SHP77 treated with DMSO at 0.1 percent for 48 hours (cell line): ENCODE data around the gene SNRPA1.
A peak's percentile ranks its signal among the peaks of the same experiment; 100 is the strongest.
"Not testable (repeated sequence)": the region's sequence is repeated elsewhere in the genome, so short reads cannot be mapped to it uniquely, and the experiment has no call there.

Source experiments
- DNase-seq: peaks from one replicate; lab custom pipeline; 2025; lab: John Stamatoyannopoulos, UW

SNRPA1 gene

DNA sequence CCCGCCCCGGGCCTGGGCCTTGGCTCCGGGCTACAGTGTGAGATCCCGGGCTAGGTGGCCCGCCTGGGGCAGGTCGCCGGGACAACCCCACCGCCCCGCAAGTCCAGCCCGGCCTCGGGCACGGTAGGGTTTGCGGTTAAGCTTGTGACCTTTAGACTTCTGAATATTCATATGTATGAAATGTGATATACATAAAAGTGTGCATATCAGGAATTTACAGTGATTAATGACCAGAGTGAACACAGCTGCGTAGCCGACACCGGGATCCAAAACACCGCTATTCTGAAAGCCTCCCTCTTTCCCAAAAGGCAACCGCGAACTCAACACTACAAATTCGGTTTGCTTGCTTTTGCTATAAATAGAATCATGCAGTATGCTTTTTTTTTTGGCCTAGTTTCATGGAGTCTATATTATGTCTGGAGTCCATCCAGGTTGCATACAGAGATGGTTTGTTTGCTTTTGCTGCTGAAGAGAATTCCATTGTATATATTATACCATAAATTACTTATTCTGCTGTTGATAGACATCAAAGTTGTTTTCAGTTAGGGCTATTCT, 636 bp upstream of the SNRPA1 start:
- DNase-seq, result no peak

DNA sequence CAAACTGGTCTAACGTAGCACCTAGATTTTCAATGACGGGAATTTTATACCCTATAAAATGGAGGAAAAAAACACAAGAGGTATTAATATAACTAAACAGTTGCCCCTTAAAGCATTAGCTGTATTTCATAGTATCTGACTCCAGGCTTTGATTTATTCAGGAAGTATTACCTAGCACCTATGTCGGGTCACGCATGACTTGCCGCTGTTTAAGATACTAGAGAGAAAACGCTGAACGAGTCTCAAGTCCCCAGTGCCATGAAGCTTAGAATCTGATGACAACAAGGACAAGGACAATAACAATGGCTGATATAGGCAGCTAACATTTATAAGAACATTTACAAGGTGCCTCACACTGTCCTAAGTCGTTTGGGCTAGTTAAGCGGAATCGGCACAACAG, 1.9 kb downstream of the SNRPA1 start:
- DNase-seq, result no peak

DNA sequence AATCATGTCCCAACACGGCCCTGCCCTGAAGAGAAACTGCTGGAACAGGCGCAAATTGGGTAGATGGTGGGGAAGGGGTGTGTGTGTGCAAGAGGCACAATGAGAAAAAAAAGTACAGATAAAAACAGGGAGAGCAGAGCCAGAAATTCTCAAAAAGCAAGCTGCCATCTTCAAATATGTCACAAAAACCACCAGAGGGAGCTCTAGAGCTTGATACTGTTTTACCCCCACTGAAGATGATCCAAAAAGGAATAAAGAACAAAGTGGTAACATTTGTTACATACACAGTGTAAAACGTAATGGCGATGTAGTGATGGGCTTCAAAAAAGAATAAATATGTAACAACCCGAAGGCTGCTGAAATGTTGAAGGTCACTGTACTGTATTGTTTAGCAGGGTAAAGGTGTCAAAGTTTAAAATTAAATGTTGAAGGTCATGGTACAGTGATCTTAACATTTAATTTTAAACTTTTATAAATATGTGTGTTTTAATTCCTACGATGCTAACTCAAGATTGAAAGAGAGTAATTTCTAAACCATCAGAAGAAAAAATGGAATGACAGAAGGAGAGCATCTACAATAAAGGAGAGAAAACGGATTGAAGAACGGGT, 6.0 kb downstream of the SNRPA1 start:
- peak; percentile 2 for DNase-seq

DNA sequence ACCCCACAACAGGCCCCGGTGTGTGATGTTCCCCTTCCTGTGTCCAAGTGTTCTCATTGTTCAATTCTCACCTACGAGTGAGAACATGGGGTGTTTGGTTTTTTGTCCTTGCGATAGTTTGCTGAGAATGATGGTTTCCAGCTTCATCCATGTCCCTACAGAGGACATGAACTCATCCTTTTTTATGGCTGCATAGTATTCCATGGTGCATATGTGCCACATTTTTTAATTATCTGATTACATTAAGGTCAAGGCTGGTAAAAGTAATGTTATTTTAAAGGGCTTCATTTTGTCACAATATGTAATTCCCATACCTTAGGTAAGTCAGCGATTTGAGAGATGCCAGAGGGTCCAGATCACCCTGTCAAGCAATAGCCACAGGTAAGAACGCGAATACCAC, 7.7 kb downstream of the SNRPA1 start:
- DNase-seq, result not testable (repeated sequence)

DNA sequence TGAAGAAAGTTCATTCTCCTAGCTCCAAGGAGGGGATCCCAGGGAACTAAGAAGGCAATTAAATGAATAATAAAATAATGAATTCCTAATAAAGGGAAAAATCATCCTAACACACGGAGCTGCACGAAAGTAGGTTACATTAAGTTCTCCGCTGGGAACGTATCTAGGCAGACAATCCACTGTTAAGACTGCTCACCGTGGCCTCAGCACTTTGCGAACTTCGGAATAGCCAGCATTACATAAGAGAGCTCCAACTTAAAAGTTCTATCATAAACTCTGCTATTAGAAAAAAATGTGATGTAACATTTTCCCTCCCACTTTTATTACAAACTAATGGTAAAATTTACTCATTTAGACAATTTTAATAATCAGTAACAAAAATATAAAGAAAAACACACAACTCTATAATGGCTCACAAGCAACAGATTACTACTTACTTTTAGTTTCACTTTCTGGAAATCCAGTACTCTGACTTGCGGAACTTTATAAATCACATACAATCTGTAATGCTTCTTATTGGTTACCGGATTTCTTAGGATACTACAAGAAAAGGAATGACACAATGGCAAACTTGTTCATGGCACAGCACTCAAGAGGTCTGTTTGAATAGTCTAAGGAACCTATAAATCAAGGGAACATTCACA, 8.5 kb downstream of the SNRPA1 start:
- DNase-seq, result no peak

DNA sequence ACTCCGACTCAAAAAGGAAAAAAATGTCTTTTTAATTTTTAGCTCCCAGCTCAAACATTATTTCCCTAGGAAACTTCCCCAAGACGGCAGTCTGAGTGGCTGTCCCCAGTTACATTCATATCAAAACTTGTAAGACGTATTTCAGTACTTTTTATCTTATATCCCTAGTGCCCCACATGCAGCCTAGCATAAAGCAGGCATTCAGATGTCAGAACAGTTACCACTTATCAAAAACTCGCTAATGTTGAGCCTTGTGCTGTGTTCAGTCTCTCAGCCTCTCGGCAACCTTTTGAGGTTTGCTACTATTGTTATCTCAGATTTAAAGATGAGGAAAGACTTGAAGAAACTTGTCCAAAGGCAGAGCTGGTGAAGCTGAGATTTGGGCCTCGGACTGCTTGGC, 11.1 kb downstream of the SNRPA1 start:
- no peak for DNase-seq

DNA sequence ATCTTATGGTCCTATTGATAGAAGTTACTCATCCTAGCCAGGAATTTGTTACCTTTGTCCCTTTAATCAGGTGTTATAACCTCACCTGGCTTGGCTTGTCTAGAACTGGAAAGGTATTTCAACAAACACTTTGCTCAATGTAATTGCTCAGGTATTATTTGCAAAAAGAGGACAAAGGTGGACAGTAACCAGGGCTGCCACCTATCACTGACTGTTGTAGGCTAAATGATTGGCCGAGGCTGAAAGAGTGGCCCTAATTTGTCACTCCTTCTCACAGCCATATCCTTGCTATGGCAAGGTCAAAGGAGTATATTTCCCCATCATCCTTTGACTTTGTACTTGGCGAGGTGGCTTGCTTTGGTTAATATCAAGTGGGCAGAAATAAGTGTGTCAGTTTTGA, 15.0 kb downstream of the SNRPA1 start:
- no peak for DNase-seq

DNA sequence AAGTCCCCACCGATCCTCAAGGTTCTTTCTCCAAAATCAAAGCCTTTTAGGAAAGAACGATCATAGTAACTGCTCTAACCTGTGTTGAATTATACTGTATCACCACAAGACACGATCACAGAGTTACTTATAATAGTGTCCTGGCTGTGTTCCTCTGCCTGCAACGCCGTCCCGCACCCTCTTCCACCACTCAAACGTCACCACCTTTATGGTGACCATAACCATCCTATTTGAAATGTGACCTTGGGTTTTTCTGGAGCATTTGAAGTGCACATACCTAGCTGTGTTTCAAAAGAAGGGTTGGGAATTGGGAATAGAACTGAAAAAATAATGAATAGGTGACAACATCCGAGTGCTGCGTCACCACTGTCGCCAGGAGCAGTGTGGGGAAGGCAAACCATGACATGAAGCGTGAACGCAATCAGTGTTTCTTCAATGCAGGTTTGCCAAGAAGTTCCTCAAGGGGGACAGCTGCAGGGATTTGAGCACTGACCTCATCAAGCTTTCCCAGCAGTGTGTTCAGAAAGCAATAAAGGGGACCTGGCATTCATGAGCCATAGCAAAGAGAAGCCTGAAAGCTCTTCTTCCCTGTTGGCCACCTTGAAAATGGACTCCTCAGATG, 17.0 kb downstream of the SNRPA1 start:
- peak; percentile 15 for DNase-seq

DNA sequence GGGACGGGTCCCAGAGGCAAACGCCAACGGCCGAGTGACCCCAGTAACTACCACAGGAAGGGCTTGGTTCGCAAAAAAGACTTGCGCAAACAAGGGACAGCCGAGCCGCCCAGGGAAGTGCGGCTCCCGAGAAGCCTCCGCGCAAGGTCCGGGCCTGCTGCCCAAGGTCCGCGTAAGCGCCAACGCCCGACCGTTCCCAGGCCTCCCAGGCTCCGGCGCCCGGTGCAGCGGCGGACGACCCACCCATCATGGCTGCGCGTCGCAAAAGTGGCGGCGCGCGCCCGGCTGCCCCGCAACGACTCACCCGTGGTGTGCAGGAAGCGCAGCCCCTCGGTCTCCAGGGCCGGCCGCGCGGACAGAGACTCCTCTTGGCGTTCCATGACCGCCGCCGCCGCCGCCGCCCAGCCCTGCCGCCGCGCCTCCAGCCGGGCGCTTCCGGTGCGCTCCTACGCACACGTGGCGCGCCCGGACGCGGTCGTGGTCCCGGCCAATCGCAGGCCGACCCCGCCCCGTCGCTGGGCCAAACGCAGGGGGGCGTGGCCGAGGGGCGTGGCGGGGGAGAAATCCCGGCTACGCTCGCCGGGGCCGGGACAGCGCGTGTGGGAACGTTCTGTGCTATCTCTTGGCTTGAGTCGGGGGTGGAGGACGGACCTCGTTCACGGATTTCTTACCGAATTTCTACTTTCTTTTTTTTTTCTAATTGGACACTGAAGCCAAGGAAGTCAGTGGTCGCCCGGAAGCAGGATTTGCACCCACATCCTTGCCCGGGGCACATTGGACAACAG, 17.8 kb downstream of the SNRPA1 start, which contains the start of gene SELENOS:
Gene SELENOS, minus strand, starts transcription at position 448 of the 785 bp plus-strand sequence. Its CDS starts 68 bp downstream, at position 380.
- DNase-seq, result peak; percentile 51

DNA sequence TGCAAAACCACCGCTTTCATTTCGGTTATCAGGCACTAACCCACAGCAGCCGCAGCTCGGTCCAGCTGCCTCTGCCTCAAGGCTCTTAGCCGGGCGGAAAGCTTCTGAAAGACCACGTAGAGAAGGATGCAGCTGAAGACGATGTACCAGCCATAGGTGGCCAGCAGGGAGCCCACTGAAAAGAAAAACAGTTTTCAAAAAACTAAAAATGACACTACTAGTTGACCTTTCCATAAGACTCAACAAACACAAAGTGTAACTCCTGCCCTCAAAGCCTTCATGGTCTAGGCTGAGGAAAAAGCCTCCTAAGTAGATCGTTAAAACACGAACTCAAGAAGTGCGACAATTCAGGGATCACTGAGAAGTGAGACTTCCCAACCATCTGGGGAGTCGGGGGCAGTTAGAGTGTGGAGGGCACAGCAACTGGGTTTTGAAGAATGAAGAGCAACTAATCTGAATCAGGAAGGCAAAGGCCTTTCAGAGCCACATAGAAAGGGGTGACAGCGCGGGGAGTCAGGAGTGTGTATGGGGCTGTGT, 18.5 kb downstream of the SNRPA1 start:
- no peak for DNase-seq

DNA sequence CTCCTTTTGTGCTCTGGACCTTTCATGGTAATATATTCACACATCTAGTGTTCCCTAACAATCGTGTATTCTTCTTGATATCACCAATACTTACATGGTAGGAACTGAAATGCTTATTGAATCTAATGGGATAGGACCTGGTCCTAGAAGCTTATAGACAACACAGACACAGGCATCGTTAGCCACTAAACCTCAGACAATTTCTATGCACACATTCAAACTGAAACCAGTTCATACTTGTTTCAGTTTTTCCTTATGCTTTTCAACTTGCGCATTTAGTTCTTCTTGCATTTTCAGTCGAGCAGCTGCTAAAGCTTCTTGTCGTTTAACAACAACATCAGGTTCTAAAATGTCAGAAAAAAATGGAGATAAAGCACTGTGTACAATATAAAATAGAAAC, 20.0 kb downstream of the SNRPA1 start:
- DNase-seq, result no peak

DNA sequence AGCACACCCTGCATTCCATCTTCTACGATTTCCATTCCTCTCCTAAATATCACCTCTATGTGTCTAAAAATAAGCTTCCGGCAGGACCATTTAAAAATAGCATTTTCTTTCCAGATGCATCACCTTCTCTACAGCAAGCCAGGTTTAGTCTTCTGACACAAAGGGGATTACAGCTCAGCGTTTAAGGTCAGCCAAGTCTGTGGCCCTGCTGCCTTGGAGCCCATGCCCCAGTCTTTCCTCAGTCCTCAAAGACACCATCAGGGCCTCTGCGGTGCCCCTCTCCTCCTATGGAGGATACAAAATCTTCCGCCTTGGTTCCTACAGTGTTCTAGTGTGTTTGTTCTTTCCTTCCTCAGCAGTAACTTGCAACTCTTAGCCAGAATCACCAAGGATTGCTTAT, 21.5 kb downstream of the SNRPA1 start:
- no peak for DNase-seq

DNA sequence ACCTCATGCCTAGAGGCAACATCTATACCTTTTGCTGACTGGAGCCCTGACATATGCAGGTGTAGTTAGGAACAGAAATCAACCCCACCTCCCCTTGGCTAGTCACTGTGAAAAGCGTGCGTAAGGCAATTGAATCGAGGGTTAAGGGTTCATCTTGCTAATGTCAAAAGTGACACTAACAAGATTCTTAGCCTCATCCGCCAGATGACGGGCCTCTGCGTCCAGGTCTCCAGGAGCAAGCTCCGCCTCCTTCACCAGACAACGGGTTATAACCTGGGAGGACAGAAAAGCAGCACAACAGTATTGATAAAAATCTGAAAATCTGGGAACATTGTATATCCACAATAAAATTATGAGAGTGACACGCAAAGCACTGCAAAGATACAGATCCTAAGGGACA, 22.5 kb downstream of the SNRPA1 start:
- DNase-seq, result no peak

DNA sequence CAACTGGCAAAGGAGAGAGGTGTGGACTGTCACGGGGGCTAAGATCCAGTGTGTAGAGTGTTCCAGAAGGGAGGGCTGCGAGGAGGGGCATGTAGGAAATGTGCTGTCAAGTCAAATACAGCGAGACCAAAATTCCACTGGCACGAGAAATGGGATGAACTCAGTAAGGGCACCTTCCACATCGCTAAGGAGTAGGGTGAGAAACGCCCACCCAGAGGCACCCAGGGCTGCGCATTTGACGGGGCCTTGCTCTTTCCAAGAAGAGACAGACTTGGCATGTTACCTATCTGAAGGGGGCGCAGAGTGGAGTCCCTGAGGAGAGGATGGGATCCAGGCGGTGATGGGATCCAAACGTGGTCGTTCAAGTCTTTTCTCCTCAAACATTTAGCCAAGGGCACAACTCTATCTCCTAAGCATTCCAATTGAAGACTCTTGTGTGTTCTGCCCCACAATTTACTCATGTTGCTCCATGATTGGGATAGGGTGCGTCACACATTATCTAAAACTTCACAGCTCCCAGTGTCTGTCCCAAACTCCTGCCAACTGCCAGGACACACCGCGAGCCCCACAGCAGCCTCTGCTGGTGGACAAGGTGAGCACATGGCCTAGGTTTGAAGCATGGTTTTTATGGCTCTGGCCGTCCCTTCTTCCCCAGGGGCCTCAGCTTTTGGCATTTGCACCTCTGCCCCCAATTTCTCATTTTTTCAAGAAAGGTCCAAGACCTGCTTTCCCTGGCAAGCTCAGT, 25.4 kb downstream of the SNRPA1 start:
- DNase-seq, result no peak

DNA sequence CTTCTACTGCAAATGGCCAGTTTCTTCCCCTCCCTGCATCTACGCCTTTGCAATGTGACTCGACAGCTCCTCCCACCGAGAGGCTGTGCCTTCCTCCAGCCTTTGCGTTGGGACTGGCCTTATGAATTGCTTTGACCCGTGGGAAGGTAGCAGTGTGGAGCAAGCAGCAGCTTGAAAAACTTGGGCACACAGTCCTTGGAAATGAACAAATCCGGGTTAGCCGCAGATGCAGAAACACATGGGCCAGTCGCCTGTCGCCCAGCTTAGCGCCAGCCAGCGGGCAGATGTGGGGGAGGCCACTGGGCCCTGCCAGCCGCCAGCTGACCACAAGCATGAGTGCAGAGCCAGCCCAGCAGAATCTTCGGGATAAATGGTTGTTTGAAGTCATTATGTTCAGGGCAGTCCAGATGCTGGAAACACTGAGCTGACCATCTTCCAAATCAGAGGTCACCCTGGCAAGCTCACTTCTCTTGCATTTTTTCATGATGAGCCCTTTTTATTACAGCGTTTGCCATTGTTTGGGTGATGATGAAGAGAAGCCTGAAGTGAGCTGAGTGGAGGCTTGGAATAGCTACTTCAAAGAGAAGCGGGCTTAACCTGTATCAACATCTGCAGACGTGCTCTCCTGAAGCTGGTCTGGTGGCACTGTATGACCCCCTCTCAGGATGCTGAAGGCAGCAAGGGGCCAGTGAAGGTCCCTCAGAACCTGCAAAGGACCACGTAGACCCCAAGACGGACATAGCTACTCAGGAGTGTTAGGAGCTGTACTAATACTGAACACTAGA, 27.5 kb downstream of the SNRPA1 start:
- no peak for DNase-seq

DNA sequence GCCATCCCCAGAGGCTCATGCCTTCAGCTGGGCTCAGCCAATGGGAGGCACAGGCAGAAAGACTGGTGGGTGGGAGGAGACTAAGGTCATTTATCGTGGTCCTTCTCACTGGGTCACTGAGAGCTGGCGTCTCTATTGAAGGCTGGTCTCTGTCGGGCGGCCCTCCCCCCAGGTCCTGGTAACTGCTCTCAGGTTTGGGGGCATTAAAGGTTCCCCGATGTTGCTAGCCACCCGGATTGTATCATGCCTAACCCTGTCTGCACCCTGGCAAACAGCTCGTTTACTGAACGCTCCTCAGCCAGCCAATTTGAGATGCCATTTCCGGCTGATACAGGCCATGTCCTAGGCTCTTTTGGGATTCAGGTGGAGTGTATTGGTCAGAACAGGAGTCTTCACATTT, 28.3 kb downstream of the SNRPA1 start:
- DNase-seq, result no peak

DNA sequence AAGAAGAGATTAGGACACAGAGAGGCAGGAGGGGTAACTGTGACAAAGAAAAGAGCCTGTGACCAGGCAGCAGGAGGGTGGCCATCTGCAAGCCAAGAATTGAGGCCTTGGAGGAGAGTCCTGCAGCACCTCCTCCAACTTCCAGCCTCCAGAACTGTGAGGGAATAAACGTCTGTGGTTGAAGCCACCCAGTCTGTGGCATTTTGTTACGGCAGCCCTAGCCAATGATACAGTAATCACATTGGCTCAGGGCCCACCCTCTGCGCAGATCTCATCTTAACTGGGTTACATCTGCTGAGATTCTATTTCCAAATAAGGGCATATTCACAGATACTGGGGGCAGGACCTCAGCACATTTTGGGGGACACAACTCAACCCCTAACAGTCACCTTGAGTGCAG, 29.0 kb downstream of the SNRPA1 start:
- DNase-seq, result no peak

DNA sequence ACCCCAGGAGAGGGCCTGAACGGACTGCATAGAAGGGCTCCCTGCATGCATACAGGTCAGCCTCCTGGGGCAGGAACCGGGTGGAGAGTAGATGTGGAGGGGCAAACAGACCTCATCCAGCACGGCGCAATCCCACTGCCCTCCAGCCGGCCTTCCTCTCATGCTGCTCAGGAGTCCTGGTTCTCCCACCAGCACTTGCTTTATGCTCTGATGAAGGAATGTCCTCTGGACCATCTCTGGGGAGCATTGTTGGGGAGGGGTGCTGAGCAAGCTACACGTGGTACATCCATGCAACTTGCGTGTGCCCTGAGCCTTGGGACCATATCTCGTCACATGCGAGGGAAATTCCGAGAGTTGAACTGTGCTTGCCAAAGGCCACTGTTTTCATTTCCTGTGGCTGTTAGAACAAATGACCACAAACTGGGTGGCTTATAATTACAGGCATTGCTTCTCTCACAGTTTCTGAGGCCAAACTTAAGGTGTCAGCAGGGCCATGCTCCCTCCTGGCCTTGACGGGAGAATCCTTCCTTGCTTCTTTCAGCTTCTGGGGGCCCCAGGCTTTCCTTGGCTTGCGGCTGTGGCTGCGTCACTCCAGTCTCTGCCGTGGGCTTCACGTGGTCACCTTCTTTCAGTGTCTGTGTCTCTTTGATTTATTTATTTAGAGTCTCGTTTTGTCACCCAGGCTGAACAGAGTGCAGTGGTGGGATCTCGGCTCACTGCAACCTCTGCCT, 30.0 kb downstream of the SNRPA1 start:
- DNase-seq, result no peak

DNA sequence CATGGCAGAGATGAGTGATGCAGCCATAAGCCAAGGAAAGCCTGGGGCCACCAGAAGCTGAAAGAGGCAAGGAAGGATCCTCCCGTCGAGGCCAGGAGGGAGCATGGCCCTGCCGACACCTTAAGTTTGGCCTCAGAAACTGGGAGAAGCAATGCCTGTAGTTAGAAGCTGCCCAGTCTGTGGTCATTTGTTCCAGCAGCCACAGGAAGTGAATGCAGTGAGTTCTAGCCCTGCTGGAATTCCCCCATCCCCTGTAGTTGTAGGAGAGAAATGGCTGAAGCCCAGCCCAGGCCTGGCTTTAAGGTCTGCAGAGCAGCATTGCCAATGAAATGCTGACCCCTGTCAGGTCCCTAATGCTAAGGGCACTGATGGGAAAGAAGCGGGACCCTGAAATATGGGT, 31.0 kb downstream of the SNRPA1 start:
- DNase-seq, result no peak

DNA sequence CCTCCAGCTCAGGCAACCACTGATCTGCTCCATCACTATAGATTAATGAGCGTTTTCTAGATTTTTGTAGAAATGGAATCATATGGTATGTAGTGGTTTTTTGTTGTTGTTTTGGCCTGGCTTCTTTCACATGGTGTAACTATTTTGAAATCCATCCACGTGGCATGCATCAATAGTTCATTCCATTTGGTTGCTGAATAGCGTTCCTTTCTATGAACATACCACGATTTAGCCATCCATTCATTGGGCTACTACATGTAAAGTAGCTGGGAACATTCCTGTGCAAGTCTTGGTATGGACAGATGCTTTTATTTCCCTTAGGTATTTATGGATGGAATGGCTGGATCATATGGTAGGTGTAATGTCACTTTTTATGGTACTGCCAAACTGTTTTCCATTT, 32.5 kb downstream of the SNRPA1 start:
- DNase-seq, result no peak
